Right cardiac atrium (tissue), 5 donors: ENCODE results near the gene RNH1. TPM values are rescaled to one million over a fixed set of nuclear protein-coding genes. Genes with fewer than 3 reads are reported as not detected.

Source experiments
- ATAC-seq, 2 donors: fragments of 200-7000 bp; cut with Tn5 transposase; one replicate each; pipeline versions ENCODE4 v1.8.0 to v1.9.1; 2020; ENCODE audit warnings: moderate library complexity in 2 of 2, mild to moderate bottlenecking in 1 of 2
- DNase-seq, 3 donors: peaks; one replicate each; pipeline ENCODE4 v3.0.0-alpha.2; 2020
- H3K27ac ChIP-seq: one replicate; pipeline ENCODE4 v1.5.1; 2013; ENCODE audit warnings: mild to moderate bottlenecking, low read length, control low read depth, moderate library complexity
- H3K27me3 ChIP-seq: one replicate; pipeline ENCODE4 v1.6.1; 2013; ENCODE audit not compliant: control insufficient read depth, insufficient read depth
- H3K4me1 ChIP-seq: one replicate; pipeline ENCODE4 v1.6.1; 2013; ENCODE audit warnings: low read length; ENCODE audit not compliant: control insufficient read depth, insufficient read depth
- H3K4me3 ChIP-seq: one replicate; pipeline ENCODE4 v1.5.1; 2013; ENCODE audit warnings: low read length, control low read depth
- H3K9me3 ChIP-seq: one replicate; pipeline ENCODE4 v1.6.1; 2013; ENCODE audit warnings: low read length; ENCODE audit not compliant: control insufficient read depth
- WGBS: extraction: QIAGEN DNeasy Blood & Tissue Kit; methylation state at CpG from one replicate; pipeline ENCODE4 v1.1.7; 2013; 5-methylcytosine and 5-hydroxymethylcytosine counted together
- intact Hi-C, 4 donors: fragments of 100-400 bp; cut with DNase I; formaldehyde crosslinking; loops; one replicate each; pipeline versions ENCODE4 v1.11.0 to v1.14.0; 2022 to 2023
- polyA plus RNA-seq: library from polyadenylated mRNA; stranded (reverse); fragments of 200-250 nt; gene quantifications from one replicate; pipeline ENCODE4 v1.2.3, GENCODE V29; 2013
- total RNA-seq, 4 donors: library from RNA; stranded (reverse); fragmentation: NEBNext Ultra II Directional; extraction: Animal tissue kit (Norgen Biotek cat#: 25700); gene quantifications; one replicate each; pipeline ENCODE4 v1.2.1, GENCODE V29; 2021
- donor health status: healthy with polysubstance abuse.
- donor health status: DM: no; HTN: yes; CAD: no.
- donor health status: DM: no; HTN: no; CAD: no.
- donor health status: DM: no; HTN: yes; CAD: no; lungs with severe emphysema.
- donor health status: DM: yes; HTN: yes; CAD: no.

Gene RNH1
- total and polyA plus RNA-seq, 5 donors: 162 to 203 (median 193) TPM

- no peaks in the 10 kb centered on the region for H3K9me3 ChIP-seq
- H3K4me1 ChIP-seq: no peaks in the 10 kb centered on the region
- no peak overlapping the region for H3K4me3 ChIP-seq
- 86% methylated on average over 5 of the region's 5 CpGs for WGBS
- DNase-seq: peak in 1 of 3 donors; percentile 4
- no peak overlapping the region for H3K27ac ChIP-seq
- intact Hi-C loops: loop anchor here in 3 of 4 donors (5.0 to 10.0 kb wide), 2 partner anchors 174 to 177 kb away; no protein-coding TSS in a partner anchor
- H3K27me3 ChIP-seq: no peaks in the 10 kb centered on the region
- no peak for ATAC-seq
Measured at GRCh38 chr11:550746-551085, 43.7 kb upstream of the RNH1 start.

- H3K27me3 ChIP-seq: no peaks in the 10 kb centered on the region
- H3K27ac ChIP-seq: no peak overlapping the region
- DNase-seq (peak in 2 of 3 donors; percentile 13 to 57), ATAC-seq (no peak)
- 94% methylated on average over 25 of the region's 25 CpGs for WGBS
- H3K4me3 ChIP-seq: no peak overlapping the region
- H3K4me1 ChIP-seq: no peaks in the 10 kb centered on the region
- intact Hi-C loops: loop anchor here in 3 of 4 donors (5.0 to 10.0 kb wide), 2 partner anchors 175 to 177 kb away; no protein-coding TSS in a partner anchor
- no peaks in the 10 kb centered on the region for H3K9me3 ChIP-seq
Measured at GRCh38 chr11:550021-550745, 43.1 kb upstream of the RNH1 start.

GRCh38 chr11:548700-549603 lies 41.9 kb upstream of the RNH1 start:
- intact Hi-C loops: no loop called here
- ATAC-seq (no peak), DNase-seq (peak in 2 of 3 donors; percentile 10 to 33)
- 75% methylated on average over 32 of the region's 32 CpGs for WGBS
- Histone ChIP-seq H3K27ac (no peak overlapping the region), H3K27me3 (no peaks in the 10 kb centered on the region), H3K9me3 (no peaks in the 10 kb centered on the region), H3K4me3 (no peak overlapping the region), H3K4me1 (no peaks in the 10 kb centered on the region)

- no peak overlapping the region for H3K27ac ChIP-seq
- peak in 1 of 3 donors; percentile 8 for DNase-seq
- WGBS: 90% methylated on average over 11 of the region's 11 CpGs
Measured at GRCh38 chr11:545171-545570, 38.1 kb upstream of the RNH1 start.

GRCh38 chr11:544817-545166 lies 37.8 kb upstream of the RNH1 start:
- Histone ChIP-seq H3K9me3 (no peaks in the 10 kb centered on the region), H3K27ac (no peak overlapping the region), H3K4me3 (no peak overlapping the region), H3K27me3 (no peaks in the 10 kb centered on the region), H3K4me1 (no peaks in the 10 kb centered on the region)
- peak in 1 of 2 donors; percentile 3 for ATAC-seq
- WGBS: 69% methylated on average over 5 of the region's 5 CpGs
- intact Hi-C loops: no loop called here
- DNase-seq: peak in 1 of 3 donors; percentile 44

More at GRCh38 chr11:545171-545570, 38.1 kb upstream of the RNH1 start:
- intact Hi-C loops: no loop called here
- Histone ChIP-seq H3K9me3 (no peaks in the 10 kb centered on the region), H3K4me1 (no peaks in the 10 kb centered on the region), H3K4me3 (no peak overlapping the region), H3K27me3 (no peaks in the 10 kb centered on the region)
- ATAC-seq: no peak

- DNase-seq: peak in 2 of 3 donors; percentile 33 to 50
- no peak for ATAC-seq
- Histone ChIP-seq H3K4me3 (no peak overlapping the region), H3K4me1 (no peaks in the 10 kb centered on the region), H3K27me3 (no peaks in the 10 kb centered on the region), H3K27ac (no peak overlapping the region), H3K9me3 (no peaks in the 10 kb centered on the region)
- intact Hi-C loops: no loop called here
- 92% methylated on average over 20 of the region's 20 CpGs for whole genome bisulfite sequencing
Measured at GRCh38 chr11:541433-541885, 34.4 kb upstream of the RNH1 start.

- intact Hi-C loops: no loop called here
- H3K27ac ChIP-seq: no peak overlapping the region
- 84% methylated on average over 23 of the region's 23 CpGs for WGBS
- no peak overlapping the region for H3K4me3 ChIP-seq
- DNase-seq (peak in 2 of 3 donors; percentile 44 to 45), ATAC-seq (no peak)
- H3K9me3 ChIP-seq: no peaks in the 10 kb centered on the region
- no peaks in the 10 kb centered on the region for H3K27me3 ChIP-seq
- no peaks in the 10 kb centered on the region for H3K4me1 ChIP-seq
Measured at GRCh38 chr11:540583-541432, 33.8 kb upstream of the RNH1 start.

- peak in 2 of 3 donors; percentile 42 to 49 for DNase-seq
- Histone ChIP-seq H3K9me3 (no peaks in the 10 kb centered on the region), H3K27me3 (no peaks in the 10 kb centered on the region), H3K27ac (no peak overlapping the region), H3K4me3 (no peak overlapping the region), H3K4me1 (no peaks in the 10 kb centered on the region)
- intact Hi-C loops: no loop called here
- no peak for ATAC-seq
- WGBS: 89% methylated on average over 8 of the region's 8 CpGs
Measured at GRCh38 chr11:539971-540481, 33.0 kb upstream of the RNH1 start.

- DNase-seq: peak in 2 of 3 donors; percentile 4 to 50
Measured at GRCh38 chr11:538431-539051, 31.5 kb upstream of the RNH1 start.

More at GRCh38 chr11:538431-539051, 31.5 kb upstream of the RNH1 start:
- no peak overlapping the region for H3K4me3 ChIP-seq
- intact Hi-C loops: no loop called here
- H3K9me3 ChIP-seq: no peaks in the 10 kb centered on the region
- ATAC-seq: no peak
- H3K27ac ChIP-seq: no peak overlapping the region
- H3K27me3 ChIP-seq: no peaks in the 10 kb centered on the region
- H3K4me1 ChIP-seq: no peaks in the 10 kb centered on the region
- 87% methylated on average over 20 of the region's 20 CpGs for WGBS
